Uterus (tissue), 2 donors: ENCODE results near the gene TEAD4.

Source experiments
- POLR2A ChIP-seq, 2 donors: fragments of 450-650 bp; IDR thresholded peaks; one replicate each; pipeline ENCODE4 v1.6.1; 2016; ENCODE audit warnings: antibody characterized with exemption in 2 of 2, mild to moderate bottlenecking in 1 of 2, moderate library complexity in 1 of 2
- TF ChIP-seq, protein P1 (sequence below), 4 experiments: fragments of 200-600 bp in 2 of 4; fragments of 450-650 bp in 2 of 4; sonication (generic) in 2 of 4; IDR thresholded peaks; one replicate each; pipeline ENCODE4 v1.5.1; 2016 to 2019; ENCODE audit warnings: antibody characterized with exemption in 4 of 4, mild to moderate bottlenecking in 2 of 4, moderate library complexity in 1 of 4

- TF ChIP-seq POLR2A (IDR thresholded peaks at IDR 0.05): no peak
- TF ChIP-seq, protein P1, sequence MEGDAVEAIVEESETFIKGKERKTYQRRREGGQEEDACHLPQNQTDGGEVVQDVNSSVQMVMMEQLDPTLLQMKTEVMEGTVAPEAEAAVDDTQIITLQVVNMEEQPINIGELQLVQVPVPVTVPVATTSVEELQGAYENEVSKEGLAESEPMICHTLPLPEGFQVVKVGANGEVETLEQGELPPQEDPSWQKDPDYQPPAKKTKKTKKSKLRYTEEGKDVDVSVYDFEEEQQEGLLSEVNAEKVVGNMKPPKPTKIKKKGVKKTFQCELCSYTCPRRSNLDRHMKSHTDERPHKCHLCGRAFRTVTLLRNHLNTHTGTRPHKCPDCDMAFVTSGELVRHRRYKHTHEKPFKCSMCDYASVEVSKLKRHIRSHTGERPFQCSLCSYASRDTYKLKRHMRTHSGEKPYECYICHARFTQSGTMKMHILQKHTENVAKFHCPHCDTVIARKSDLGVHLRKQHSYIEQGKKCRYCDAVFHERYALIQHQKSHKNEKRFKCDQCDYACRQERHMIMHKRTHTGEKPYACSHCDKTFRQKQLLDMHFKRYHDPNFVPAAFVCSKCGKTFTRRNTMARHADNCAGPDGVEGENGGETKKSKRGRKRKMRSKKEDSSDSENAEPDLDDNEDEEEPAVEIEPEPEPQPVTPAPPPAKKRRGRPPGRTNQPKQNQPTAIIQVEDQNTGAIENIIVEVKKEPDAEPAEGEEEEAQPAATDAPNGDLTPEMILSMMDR (IDR thresholded peaks at IDR 0.05): no peak
Measured at GRCh38 chr12:3044141-3044630, 85.0 kb downstream of the TEAD4 start.
